Measurements from ENCODE around the gene ZFYVE28.

Gene ZFYVE28

GRCh38 chr4:2428496-2429213 is 10.2 kb upstream of the ZFYVE28 start:
- DNase-seq (ENCODE audit: low read depth, low spot score): no peak

GRCh38 chr4:2427383-2428334 is 9.2 kb upstream of the ZFYVE28 start:
- no peak for DNase-seq (ENCODE audit: low read depth, low spot score)

GRCh38 chr4:2426711-2427275 is 8.3 kb upstream of the ZFYVE28 start:
- no peak for DNase-seq (ENCODE audit: low read depth, low spot score)

- DNase-seq (ENCODE audit: low read depth, low spot score): no peak
Observed at GRCh38 chr4:2426069-2426397, 7.6 kb upstream of the ZFYVE28 start.

DNA sequence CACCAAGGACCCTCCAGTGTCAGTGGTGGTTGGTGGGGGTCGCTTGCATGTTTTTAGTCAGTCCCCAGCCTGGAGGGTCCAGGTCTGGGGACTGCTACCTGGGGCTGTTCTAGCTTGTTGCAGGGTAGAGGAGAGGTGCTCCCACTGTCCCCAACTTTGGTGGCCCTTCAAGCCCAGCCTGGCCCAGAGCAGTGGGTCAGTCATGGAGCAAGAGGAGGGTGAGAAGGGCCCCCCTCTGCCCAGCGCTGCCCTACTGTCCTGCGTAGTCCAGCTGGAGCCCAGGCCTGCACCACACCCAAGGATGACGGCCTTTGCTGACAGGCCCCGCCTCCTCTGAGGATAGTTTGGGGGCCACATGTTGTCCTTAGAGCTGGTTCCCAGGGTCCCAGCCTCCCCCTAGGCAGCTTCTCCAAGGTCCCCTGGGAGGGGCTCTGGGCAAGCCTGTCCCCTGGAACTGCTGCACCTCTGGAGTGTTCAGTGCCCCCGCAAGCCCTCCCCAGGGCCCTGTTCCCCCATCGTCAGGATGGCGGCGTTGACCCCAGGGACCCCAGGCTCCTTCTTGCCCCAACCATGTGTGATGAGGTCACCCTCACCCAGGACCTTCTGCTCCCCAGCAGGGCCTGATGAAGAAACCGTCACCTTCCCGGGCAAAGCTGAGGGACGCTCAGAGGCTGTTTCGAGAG is 7.1 kb upstream of the ZFYVE28 start:
- no peak for DNase-seq (ENCODE audit: low read depth, low spot score)

GRCh38 chr4:2424581-2424980 is 6.1 kb upstream of the ZFYVE28 start:
- DNase-seq (ENCODE audit: low read depth, low spot score): no peak

DNA sequence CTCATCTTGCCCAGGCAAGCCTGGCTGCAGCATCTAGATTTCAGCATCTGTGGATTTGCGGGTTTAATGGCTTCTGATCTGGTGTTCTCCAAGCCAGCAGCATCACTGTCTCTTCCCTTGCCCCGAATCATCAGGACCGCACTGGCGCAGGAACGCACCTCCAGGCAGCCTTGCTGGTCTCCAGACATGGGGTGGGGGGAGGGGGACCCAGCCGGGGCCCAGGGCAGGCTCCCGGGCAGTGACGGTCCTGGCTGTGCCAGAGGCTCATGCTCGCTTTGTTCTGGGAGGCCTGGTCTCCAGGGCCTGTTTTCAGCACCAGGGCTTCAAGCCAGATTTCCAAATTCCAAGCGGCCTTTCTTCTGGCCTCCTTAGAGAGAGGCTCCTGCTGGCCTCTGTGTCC is 5.2 kb upstream of the ZFYVE28 start:
- DNase-seq (ENCODE audit: low read depth, low spot score): no peak

DNA sequence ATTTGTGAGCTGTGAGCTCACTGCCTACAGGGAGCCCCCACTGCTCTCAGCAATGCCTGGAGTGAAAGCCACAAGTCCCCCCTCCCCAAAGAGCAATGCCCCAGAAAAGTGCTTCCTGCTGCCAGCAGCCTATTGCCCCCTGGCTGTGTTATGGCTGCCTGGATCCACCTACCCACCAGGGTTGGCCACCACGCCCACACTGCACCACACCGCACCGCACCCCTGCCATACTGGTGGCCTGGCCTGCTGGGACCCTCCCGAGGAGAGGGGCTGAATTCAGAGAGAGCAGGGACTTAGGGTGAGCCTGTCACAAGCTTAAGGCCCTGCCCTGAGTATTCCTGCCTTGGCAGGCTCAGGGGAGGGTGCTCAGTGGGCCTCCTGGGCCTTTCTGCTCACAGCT is 4.6 kb upstream of the ZFYVE28 start:
- DNase-seq (ENCODE audit: low read depth, low spot score): no peak

DNA sequence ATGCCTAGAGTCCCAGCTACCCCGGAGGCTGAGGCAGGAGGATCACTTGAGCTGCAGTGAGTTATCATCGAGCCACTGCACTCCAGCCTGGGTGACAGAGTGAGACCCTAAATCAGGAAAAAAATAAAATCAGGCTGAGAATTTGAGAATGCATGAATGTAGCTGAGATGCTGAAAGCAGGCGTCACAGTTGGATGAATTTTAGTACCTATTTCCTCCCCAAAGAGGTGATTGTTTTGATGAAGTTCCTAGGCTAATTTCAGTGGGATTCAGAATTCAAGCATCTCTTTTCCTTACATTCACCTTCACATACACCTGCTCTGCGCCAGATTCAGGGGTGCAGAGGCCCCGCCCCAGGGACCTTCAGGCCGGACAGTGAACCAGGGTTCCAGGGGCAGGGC is 3.5 kb upstream of the ZFYVE28 start:
- no peak for DNase-seq (ENCODE audit: low read depth, low spot score)

DNA sequence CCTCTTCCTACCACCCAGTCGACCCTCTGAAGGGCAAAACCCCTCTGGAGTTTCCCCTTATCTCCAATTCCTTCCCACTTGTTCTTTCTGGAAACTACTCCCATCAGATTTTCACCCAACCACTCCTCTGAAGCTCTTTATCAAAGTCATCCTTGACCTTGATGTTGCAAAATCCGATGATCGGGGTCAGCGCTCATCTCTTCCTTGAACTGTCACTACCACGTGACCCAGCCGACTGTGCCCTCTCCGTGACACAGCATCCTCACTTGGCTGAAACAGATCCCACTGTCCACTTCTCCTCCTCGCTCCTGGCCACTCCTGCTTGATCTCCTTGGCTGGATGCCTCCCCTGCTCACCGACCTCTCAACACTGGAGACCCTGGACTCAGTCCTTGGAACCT is 1.4 kb upstream of the ZFYVE28 start:
- no peak for DNase-seq (ENCODE audit: low read depth, low spot score)

DNA sequence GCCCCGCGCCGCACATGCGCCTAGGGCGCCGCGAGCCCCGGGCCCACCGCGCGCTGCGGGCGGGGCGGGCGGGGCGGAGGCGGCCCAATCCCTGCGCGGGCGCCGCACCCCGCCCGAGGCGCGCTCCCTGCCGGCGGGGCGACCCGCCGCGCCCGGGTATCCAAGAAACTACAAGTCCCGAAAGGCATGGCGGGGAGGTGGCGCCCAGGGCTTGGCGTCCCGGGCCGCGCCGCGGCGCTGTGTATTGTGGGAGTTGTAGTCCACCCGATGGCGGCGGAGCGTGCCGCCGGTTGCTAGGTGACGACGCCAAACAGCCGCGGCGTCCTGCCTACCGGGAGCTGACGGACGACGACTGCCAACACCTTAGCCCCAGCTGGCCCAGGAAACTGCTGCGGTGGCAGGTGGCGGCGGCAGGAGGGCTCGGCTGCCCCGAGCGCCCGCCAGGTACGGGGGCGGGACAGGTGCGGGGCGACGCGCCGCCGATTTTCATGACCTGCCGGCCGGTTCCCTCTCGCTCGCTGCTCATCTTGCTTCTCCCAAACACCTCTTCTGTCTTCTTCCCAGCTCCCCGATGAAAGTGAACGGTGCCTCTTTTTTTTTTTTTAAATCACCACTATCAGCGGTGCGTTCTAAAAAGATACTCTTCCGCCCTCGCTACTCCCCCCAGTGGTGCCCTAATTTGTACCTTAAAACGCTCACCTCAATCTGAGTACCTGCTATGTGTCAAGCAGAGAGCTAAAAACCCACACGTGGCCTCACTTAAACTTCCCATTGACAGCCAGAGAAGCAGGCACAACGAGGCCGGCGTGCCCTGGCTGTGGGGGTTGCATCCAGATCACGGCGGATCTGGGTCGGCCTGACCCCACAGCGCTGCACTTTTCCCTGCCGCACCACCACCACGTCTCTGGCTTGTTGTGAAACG is 466 bp upstream of the ZFYVE28 start, which contains the start of gene CFAP99:
CFAP99 (plus strand) TSS at position 306 of the 922 bp plus-strand sequence.
- peak; percentile 54 for DNase-seq (ENCODE audit: low read depth, low spot score)

DNA sequence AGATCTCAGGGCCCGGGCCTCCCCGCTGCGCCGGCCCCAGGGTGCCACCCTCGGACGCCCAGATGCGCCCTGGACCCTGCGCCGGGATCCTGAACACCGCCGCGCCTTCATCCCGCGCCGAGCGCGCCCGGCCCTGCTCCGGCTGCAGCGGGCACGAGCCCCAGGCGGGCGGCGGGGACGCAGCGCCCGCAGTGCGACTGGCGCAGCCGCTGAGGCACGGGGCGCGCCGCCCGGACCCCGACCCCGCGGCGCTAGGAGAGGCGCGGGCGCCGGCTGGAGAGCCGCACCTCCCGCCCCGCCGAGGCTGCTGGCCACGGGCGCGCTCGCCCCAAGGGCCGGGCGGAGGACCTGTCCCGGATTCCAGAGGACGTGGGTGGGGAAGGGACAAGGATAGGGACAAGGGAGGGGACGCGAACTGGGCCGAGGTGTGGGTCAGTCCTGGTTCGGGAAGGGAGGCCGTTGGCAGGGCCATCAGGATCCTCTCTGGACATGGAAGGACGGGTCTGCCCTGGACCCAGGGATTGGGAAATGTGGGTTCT is 1.1 kb downstream of the ZFYVE28 start:
- no peak for DNase-seq (ENCODE audit: low read depth, low spot score)

DNA sequence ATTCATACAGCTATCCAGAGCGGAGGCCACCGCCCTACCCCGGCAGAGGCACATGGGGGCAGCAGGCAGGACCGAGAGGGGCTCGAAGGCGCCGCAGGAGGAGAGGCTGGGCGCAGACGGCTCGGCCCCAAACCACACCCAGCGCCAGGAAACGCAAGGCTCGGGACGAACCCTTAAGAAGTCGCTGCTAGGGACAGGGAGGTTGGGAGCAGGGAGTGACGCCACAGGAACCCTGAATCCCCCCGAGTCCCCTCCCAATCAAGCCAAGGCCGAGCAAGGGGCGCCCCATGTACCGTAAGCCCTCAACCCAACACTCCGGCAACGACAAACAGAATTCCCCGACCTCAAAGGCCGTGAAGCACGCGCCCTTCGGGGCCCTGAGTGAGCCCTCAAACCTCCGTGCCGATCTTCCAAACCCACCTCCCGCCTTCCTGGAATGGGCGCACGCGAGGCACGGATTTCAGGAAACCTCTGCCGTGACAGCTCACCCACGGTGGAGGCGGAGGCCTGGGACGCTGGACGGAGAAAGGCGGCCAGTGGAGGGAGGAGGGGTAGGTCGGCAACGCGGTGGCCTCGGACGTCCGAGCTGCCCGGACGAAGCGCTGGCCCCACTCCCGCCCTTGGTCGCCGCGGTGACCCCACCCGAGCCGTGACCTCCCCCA is 1.8 kb downstream of the ZFYVE28 start:
- no peak for DNase-seq (ENCODE audit: low read depth, low spot score)

- no peak for DNase-seq (ENCODE audit: low read depth, low spot score)
Observed at GRCh38 chr4:2415881-2416563, 2.4 kb downstream of the ZFYVE28 start.

GRCh38 chr4:2415213-2415612 is 3.2 kb downstream of the ZFYVE28 start:
- no peak for DNase-seq (ENCODE audit: low read depth, low spot score)

- no peak for DNase-seq (ENCODE audit: low read depth, low spot score)
Observed at GRCh38 chr4:2413821-2414610, 4.4 kb downstream of the ZFYVE28 start.

- peak; percentile 90 for DNase-seq (ENCODE audit: low read depth, low spot score)
Observed at GRCh38 chr4:2412885-2413716, 5.3 kb downstream of the ZFYVE28 start.

GRCh38 chr4:2412534-2412884 is 5.9 kb downstream of the ZFYVE28 start:
- no peak for DNase-seq (ENCODE audit: low read depth, low spot score)

All from brain pericyte (primary cell).